Tibial nerve (tissue), 3 donors: ENCODE data around the gene SEC24D.

ENCODE experiments used
- EP300 ChIP-seq, 2 donors: sonication (generic); formaldehyde crosslinking; IDR thresholded peaks; one replicate each; pipeline ENCODE4 v1.6.1; 2017; ENCODE audit warnings: antibody characterized with exemption in 2 of 2, mild to moderate bottlenecking in 1 of 2
- POLR2A ChIP-seq, 2 donors: fragments of 450-650 bp; IDR thresholded peaks; one replicate each; pipeline ENCODE4 v1.6.1; 2017; ENCODE audit warnings: antibody characterized with exemption in 2 of 2, mild to moderate bottlenecking in 2 of 2, moderate library complexity in 2 of 2

DNA sequence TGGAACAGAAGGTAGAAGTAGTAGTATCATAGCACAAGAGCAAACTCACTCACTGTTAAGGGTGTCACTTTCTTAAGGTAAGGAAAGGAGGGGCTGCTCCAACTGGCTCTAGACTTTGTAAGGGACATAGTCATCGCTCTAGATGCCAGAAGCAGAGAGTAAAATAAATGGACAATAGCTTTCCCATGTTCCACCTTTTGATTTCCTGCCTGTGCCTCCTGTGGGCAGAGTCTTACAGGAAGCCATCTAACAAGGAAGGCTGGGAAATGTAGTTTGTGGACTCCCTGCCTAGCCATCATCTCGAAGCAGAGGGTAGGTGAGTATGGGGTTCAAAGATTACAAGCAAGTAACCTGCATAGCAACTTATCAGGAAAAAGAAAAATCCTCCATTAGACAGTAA, 152.4 kb downstream of the SEC24D start:
- TF ChIP-seq EP300 (IDR thresholded peaks at IDR 0.05) = no peak
- no peak for TF ChIP-seq POLR2A (IDR thresholded peaks at IDR 0.05)
